ENCODE measurements around the gene SH2B3.
A peak's percentile ranks its signal among the peaks of the same experiment; 100 is the strongest.
"Not testable (repeated sequence)": the region's sequence is repeated elsewhere in the genome, so short reads cannot be mapped to it uniquely, and the experiment has no call there.

SH2B3 gene

GRCh38 chr12:111368788-111369495, 36.8 kb upstream of the SH2B3 start, which contains the start of gene PHETA1:
TSS of gene PHETA1 (minus strand) at chr12:111369095. CDS start at chr12:111363427, 5,668 bp downstream.
- peak; percentile 84 to 89 for DNase-seq
- TF ChIP-seq GATA1 (IDR thresholded peaks at IDR 0.05; ENCODE audit: low read depth, low read length) (no peak), POLR2A (IDR thresholded peaks at IDR 0.05; ENCODE audit: low read length) (no peak)

- no peak for DNase-seq
- TF ChIP-seq POLR2A (IDR thresholded peaks at IDR 0.05; ENCODE audit: low read length) (no peak), GATA1 (IDR thresholded peaks at IDR 0.05; ENCODE audit: low read depth, low read length) (no peak)
Measured at GRCh38 chr12:111369496-111370220, 36.1 kb upstream of the SH2B3 start.

DNA sequence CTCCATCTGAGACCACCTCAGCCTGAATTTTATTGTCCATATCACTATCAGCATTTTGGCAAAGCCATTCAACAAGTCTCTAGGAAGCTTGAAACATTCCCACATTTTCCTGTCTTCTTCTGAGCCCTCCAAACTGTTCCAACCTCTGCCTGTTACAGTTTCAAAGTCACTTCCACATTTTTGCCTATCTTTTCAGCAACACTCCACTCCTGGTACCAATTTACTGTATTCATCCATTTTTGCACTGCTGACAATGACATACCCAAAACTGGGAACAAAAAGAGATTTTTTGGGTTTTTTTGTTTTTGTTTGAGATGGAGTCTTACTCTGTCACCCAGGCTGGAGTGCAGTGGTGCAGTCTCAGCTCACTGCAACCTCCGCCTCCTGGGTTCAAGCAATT, 32.5 kb upstream of the SH2B3 start:
- not testable (repeated sequence) for DNase-seq

- no peak for TF ChIP-seq GATA1 (IDR thresholded peaks at IDR 0.05; ENCODE audit: low read depth, low read length)
- TF ChIP-seq POLR2A (IDR thresholded peaks at IDR 0.05; ENCODE audit: low read length): no peak
- no peak for DNase-seq
Measured at GRCh38 chr12:111377440-111377839, 28.3 kb upstream of the SH2B3 start.

DNA sequence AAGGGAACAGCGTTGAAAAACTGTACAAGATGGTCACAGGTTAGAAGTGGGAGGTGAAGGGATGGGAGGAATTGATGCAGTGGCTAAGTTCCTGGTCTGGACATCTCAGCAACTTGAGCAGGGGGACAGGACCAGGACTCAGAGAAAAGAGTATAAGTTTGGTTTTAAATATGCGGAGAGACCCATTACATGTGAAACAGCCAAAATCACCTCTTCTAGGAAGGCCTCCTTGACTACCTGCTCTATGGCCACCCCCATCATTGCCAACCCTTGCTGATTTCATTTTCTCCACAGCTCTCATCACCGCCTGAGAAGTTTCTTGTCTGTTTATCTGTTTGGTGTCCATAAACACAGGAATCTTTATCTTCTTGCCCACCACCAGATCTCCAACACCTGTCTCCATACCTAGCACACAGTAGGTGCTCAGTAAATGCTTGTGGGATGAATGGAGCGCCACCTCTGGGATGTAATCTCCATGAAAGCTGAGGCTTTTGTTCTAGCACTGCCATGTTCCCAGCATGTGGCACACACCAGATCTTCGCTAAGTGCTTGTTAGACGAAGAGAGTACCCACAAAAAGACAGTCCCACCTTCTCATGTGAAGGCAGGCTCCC, 25.7 kb upstream of the SH2B3 start:
- DNase-seq: no peak
- TF ChIP-seq POLR2A (IDR thresholded peaks at IDR 0.05; ENCODE audit: low read length): no peak
- TF ChIP-seq GATA1 (IDR thresholded peaks at IDR 0.05; ENCODE audit: low read depth, low read length): no peak

DNA sequence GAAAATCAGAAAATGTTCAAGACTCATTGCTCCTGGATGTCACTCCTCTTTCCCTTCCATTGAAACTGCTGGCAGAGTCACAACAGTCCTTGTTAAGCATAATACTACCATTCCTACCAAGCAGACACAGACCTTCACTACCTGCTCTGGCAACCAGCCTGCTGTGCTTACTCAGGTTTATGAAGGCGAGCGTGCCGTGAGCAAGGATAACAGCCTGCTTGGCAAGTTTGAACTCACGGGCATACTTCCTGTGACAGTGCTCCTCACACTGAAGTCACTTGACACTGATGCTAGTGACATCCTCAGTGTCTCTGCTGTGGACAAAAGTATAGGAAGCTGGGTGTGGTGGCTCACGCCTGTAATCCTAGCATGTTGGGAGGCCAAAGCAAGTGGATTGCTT, 21.1 kb upstream of the SH2B3 start:
- no peak for DNase-seq
- TF ChIP-seq POLR2A (IDR thresholded peaks at IDR 0.05; ENCODE audit: low read length): no peak
- no peak for TF ChIP-seq GATA1 (IDR thresholded peaks at IDR 0.05; ENCODE audit: low read depth, low read length)

GRCh38 chr12:111386885-111387284, 18.8 kb upstream of the SH2B3 start:
- no peak for TF ChIP-seq GATA1 (IDR thresholded peaks at IDR 0.05; ENCODE audit: low read depth, low read length)
- TF ChIP-seq POLR2A (IDR thresholded peaks at IDR 0.05; ENCODE audit: low read length): no peak

DNA sequence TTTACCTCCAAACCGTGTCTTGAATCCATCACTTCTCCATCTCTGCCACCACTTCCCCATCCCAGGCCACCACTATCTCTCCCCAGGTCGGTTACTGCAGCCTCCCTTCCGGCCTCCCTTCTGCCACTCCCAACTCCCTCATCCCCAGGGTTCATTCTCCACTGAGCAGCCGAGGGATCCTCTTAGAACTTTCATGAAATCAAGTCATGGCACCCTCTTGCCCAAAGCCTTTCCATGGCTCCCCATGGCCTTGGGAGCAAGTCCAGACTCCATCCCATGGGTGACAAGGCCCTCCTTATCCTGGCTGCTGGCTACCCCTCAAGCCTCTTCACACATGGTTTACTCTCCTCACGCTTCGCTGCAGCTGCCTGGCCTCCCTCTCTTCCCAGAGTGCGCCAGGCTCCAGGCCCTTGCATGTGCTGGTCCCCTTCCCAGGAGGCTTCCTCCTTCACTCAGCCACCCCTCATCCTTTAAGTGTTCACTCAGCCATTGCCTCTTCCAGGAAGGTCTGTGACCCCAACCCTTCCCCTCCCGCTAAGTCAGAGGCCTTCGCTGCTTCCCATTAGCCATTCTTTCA, 17.9 kb upstream of the SH2B3 start:
- TF ChIP-seq POLR2A (IDR thresholded peaks at IDR 0.05; ENCODE audit: low read length) (no peak), GATA1 (IDR thresholded peaks at IDR 0.05; ENCODE audit: low read depth, low read length) (no peak)
- DNase-seq: no peak

More at GRCh38 chr12:111386885-111387284, 18.8 kb upstream of the SH2B3 start:
- DNase-seq: no peak

GRCh38 chr12:111389635-111390034, 16.1 kb upstream of the SH2B3 start:
- TF ChIP-seq GATA1 (IDR thresholded peaks at IDR 0.05; ENCODE audit: low read depth, low read length): no peak
- TF ChIP-seq POLR2A (IDR thresholded peaks at IDR 0.05; ENCODE audit: low read length): no peak
- DNase-seq: no peak

GRCh38 chr12:111390910-111391309, 14.8 kb upstream of the SH2B3 start:
- TF ChIP-seq POLR2A (IDR thresholded peaks at IDR 0.05; ENCODE audit: low read length) (no peak), GATA1 (IDR thresholded peaks at IDR 0.05; ENCODE audit: low read depth, low read length) (no peak)
- no peak for DNase-seq

DNA sequence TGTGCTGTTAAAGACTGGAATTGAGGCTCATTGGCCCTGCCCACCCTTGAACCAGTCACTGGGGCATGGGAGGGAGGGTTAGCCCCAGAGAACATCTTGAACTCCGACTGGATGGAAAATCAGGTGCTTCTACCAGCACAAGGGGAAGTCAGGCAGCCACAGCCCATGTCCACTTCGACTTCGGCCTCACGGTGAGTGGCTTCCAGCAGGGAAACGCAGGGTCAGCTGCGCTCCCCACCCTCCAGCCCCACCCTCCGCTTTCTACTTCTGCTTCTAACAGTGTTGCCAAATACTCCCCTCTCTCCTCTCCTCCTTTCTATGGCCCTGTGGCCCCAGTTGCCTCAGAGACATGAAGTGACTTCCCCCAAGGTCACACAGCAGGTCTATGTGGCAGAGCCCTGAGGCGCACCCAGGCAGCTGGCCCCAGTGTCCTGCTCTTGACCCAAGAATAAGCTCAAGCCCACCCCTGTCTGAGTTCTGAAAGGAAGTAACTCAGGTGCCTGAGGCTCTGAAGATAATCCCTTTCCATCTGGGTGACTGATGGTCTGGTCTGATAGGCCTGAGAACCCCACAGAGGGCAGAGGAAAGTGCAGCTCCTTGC, 11.9 kb upstream of the SH2B3 start:
- TF ChIP-seq GATA1 (IDR thresholded peaks at IDR 0.05; ENCODE audit: low read depth, low read length) (no peak), POLR2A (IDR thresholded peaks at IDR 0.05; ENCODE audit: low read length) (no peak)
- peak in 1 of 2 experiments; percentile 48 for DNase-seq

GRCh38 chr12:111394480-111394879, 11.2 kb upstream of the SH2B3 start:
- no peak for DNase-seq
- TF ChIP-seq GATA1 (IDR thresholded peaks at IDR 0.05; ENCODE audit: low read depth, low read length) (no peak), POLR2A (IDR thresholded peaks at IDR 0.05; ENCODE audit: low read length) (no peak)

DNA sequence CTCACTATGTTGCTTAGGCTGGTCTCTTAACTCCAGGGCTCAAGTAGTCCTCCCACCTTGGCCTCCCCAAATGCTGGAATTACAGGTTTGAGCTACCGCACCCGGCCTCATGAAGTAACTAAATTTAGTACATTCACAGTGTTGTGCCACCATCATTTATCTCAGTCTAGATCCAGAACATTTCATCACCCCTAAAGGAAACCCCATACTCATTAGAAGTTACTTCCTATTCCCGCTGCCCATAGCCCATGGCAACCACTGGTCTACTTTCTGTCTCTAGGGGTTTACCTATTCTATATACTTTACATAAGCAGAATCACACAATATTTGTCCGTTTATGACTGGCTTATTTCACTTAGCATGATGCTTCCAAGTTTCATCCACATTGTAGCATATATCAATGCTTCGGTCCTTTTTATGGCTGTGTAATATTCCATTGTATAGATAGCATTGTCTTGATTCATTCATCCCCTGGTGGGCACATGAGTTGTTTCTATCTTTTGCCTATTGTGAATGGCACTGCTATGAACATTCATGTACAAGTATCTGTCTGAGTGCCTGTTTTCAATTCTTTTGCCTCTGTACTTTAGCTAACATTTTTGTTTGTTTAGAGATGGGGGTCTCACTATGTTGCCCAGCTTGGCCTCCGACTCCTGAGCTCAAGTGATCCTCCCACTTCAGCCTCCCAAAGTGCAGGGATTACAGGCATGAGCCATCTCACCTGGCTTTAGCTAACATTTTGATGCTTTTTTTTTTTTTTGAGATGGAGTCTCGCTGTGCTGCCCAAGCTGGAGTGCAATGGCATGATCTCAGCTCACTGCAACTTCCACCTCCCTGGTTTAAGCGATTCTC, 10.2 kb upstream of the SH2B3 start:
- TF ChIP-seq GATA1 (IDR thresholded peaks at IDR 0.05; ENCODE audit: low read depth, low read length): no peak
- no peak for TF ChIP-seq POLR2A (IDR thresholded peaks at IDR 0.05; ENCODE audit: low read length)

GRCh38 chr12:111396271-111396670, 9.5 kb upstream of the SH2B3 start:
- not testable (repeated sequence) for DNase-seq

More for the DNA sequence above, 10.2 kb upstream of the SH2B3 start:
- no peak for DNase-seq
